NCI-H748 treated with DMSO at 0.1 percent for 48 hours (cell line): ENCODE results near the gene SLC13A1.
A peak's percentile ranks its signal among the peaks of the same experiment; 100 is the strongest.

ENCODE experiments used
- DNase-seq: peaks from one replicate; lab custom pipeline; 2025; lab: John Stamatoyannopoulos, UW

Gene SLC13A1

GRCh38 chr7:123193235-123193634 lies 6.5 kb downstream of the SLC13A1 start:
- DNase-seq = no peak

- peak; percentile 11 for DNase-seq
These were observed 8.6 kb downstream of the SLC13A1 start for GRCh38 chr7:123191132-123191531.

- DNase-seq = no peak
These were observed 9.5 kb downstream of the SLC13A1 start for GRCh38 chr7:123190109-123190831.

GRCh38 chr7:123185756-123186155 lies 14.0 kb downstream of the SLC13A1 start:
- DNase-seq = no peak

- no peak for DNase-seq
These were observed 15.5 kb downstream of the SLC13A1 start for GRCh38 chr7:123184271-123184670.

- no peak for DNase-seq
These were observed 16.3 kb downstream of the SLC13A1 start for GRCh38 chr7:123183431-123183830.

- DNase-seq = no peak
These were observed 22.3 kb downstream of the SLC13A1 start for GRCh38 chr7:123177442-123177841.

GRCh38 chr7:123170333-123171246 lies 29.2 kb downstream of the SLC13A1 start:
- DNase-seq = no peak

GRCh38 chr7:123169065-123169464 lies 30.7 kb downstream of the SLC13A1 start:
- no peak for DNase-seq

GRCh38 chr7:123157606-123158005 lies 42.2 kb downstream of the SLC13A1 start:
- no peak for DNase-seq

GRCh38 chr7:123155571-123155970 lies 44.2 kb downstream of the SLC13A1 start:
- no peak for DNase-seq

- DNase-seq = peak; percentile 79
These were observed 45.4 kb downstream of the SLC13A1 start for GRCh38 chr7:123154231-123154860.

- no peak for DNase-seq
These were observed 48.3 kb downstream of the SLC13A1 start for GRCh38 chr7:123151443-123151842.

- DNase-seq = no peak
These were observed 51.0 kb downstream of the SLC13A1 start for GRCh38 chr7:123148813-123149212.

- no peak for DNase-seq
These were observed 56.3 kb downstream of the SLC13A1 start for GRCh38 chr7:123143252-123144006.

GRCh38 chr7:123140561-123140960 lies 59.2 kb downstream of the SLC13A1 start:
- no peak for DNase-seq

- DNase-seq = no peak
These were observed 63.8 kb downstream of the SLC13A1 start for GRCh38 chr7:123135960-123136359.

GRCh38 chr7:123133924-123134323 lies 65.8 kb downstream of the SLC13A1 start:
- no peak for DNase-seq

GRCh38 chr7:123131961-123132360 lies 67.8 kb downstream of the SLC13A1 start:
- no peak for DNase-seq

GRCh38 chr7:123131556-123131955 lies 68.2 kb downstream of the SLC13A1 start:
- DNase-seq = peak; percentile 25

GRCh38 chr7:123131140-123131539 lies 68.6 kb downstream of the SLC13A1 start:
- DNase-seq = no peak

GRCh38 chr7:123126691-123127090 lies 73.1 kb downstream of the SLC13A1 start:
- no peak for DNase-seq
